Lung (tissue), 12 donors: ENCODE measurements around the gene PKIG. TPM values are rescaled to one million over a fixed set of nuclear protein-coding genes. Genes with fewer than 3 reads are reported as not detected.

Experiments used
- ATAC-seq: fragments of 200-7000 bp; cut with Tn5 transposase; one replicate; pipeline ENCODE4 v1.9.1; 2020; ENCODE audit warnings: moderate number of reproducible peaks; ENCODE audit not compliant: insufficient read depth, low FRiP score
- DNase-seq, 3 donors: peaks; one replicate each; pipeline ENCODE4 v3.0.0-alpha.2; 2013 to 2017
- H3K27ac ChIP-seq, 2 donors: one replicate each; pipeline ENCODE4 v1.5.1; 2013; ENCODE audit warnings: mild to moderate bottlenecking in 2 of 2, moderate library complexity in 2 of 2, control low read depth in 1 of 2, inconsistent platforms in 1 of 2, low read depth in 1 of 2, low read length in 1 of 2
- H3K27me3 ChIP-seq, 3 donors: one replicate each; pipeline ENCODE4 v1.5.1; 2013; ENCODE audit warnings: low read length in 2 of 3; ENCODE audit not compliant: control insufficient read depth in 3 of 3, insufficient read depth in 3 of 3
- H3K36me3 ChIP-seq, 4 donors: one replicate each; pipeline ENCODE4 v1.5.1; 2013; ENCODE audit warnings: low read length in 4 of 4, mild to moderate bottlenecking in 1 of 4, moderate library complexity in 1 of 4; ENCODE audit not compliant: control insufficient read depth in 4 of 4, insufficient read depth in 4 of 4
- H3K4me1 ChIP-seq, 5 donors: one replicate each; pipeline ENCODE4 v1.5.1; 2013; ENCODE audit warnings: low read length in 5 of 5, mild to moderate bottlenecking in 2 of 5, moderate library complexity in 1 of 5; ENCODE audit not compliant: control insufficient read depth in 5 of 5, insufficient read depth in 5 of 5
- H3K4me3 ChIP-seq: one replicate; pipeline ENCODE4 v1.5.1; 2013; ENCODE audit warnings: mild to moderate bottlenecking, control low read depth, moderate library complexity
- H3K9ac ChIP-seq, 2 donors: one replicate each; pipeline ENCODE4 v1.5.1; 2013; ENCODE audit warnings: low read length in 2 of 2, control low read depth in 1 of 2; ENCODE audit not compliant: insufficient read depth in 1 of 2
- H3K9me3 ChIP-seq, 4 donors: one replicate each; pipeline ENCODE4 v1.5.1; 2013; ENCODE audit warnings: low read length in 3 of 4, mild to moderate bottlenecking in 1 of 4, moderate library complexity in 1 of 4; ENCODE audit not compliant: control insufficient read depth in 4 of 4, insufficient read depth in 3 of 4
- CTCF ChIP-seq: IDR thresholded peaks from 2 replicates; pipeline ENCODE4 v1.5.1; 2012; ENCODE audit warnings: mild to moderate bottlenecking; ENCODE audit errors: control extremely low read depth, extremely low read depth
- WGBS, 2 donors: extraction: QIAGEN DNeasy Blood & Tissue Kit; methylation state at CpG; one replicate each; pipeline ENCODE4 v1.1.7; 2013; 5-methylcytosine and 5-hydroxymethylcytosine counted together
- polyA plus RNA-seq, 2 donors: library from polyadenylated mRNA; stranded (reverse); fragments of 200-250 nt; gene quantifications; one replicate each; pipeline ENCODE4 v1.2.1, GENCODE V29; 2013
- total RNA-seq, 2 donors: library from RNA; depleted of rRNA in 1 of 2; stranded (reverse); fragments of >200 nt in 1 of 2; gene quantifications; one replicate each; pipeline ENCODE4 v1.2.1, GENCODE V29; 2014 to 2021
- donor health status: control.
- donor health status: control.
- donor health status: Bipolar disorder and iron deficiency.
- donor health status: healthy.
- donor health status: DM: yes; HTN: yes; CAD: no.

The PKIG gene
- total and polyA plus RNA-seq, 4 donors, result 45.7 to 67.8 (median 63.0) TPM

- peaks cover 0 to 4% (median 0%) of the 10 kb centered on the region in 4 donors for H3K9me3 ChIP-seq
- TF ChIP-seq CTCF, result no peak
- H3K36me3 ChIP-seq, result peaks cover 0 to 34% (median 25%) of the 10 kb centered on the region in 4 donors
- no peak overlapping the region for H3K4me3 ChIP-seq
- no peak overlapping the region for H3K9ac ChIP-seq
- H3K27ac ChIP-seq, result no peak overlapping the region
- ATAC-seq (no peak), DNase-seq (no peak)
- 56 to 67% methylated on average over 14 of the region's 14 CpGs for WGBS, 2 donors
- H3K27me3 ChIP-seq, result no peaks in the 10 kb centered on the region
- H3K4me1 ChIP-seq, result peaks cover 0 to 17% (median 4%) of the 10 kb centered on the region in 5 donors
These were observed 35.9 kb downstream of the PKIG start for GRCh38 chr20:44618318-44618731.

DNA sequence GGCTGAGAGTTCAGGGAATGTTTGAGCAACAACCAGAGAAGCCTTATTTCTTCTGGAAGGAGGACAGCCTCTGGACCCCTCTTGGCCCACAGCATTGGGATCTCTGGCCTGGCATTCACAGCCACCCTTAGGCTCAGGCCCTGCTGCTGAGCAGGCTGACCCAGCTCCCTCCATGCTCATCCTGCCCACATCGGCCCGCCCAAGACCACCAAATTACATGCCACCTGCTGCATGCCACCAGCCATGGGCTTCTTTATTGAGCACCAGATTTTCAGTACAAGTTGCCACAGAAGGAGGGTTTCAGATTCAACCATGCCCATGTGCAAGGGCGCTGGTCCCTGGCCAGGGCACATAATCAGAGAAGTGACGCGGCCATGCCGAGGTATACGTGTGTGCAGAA lies 36.9 kb downstream of the PKIG start:
- peaks cover 0 to 27% (median 22%) of the 10 kb centered on the region in 4 donors for H3K36me3 ChIP-seq
- H3K4me3 ChIP-seq, result no peak overlapping the region
- 98 to 99% methylated on average over 7 of the region's 7 CpGs for WGBS, 2 donors
- peaks cover 0 to 17% (median 4%) of the 10 kb centered on the region in 5 donors for H3K4me1 ChIP-seq
- H3K9me3 ChIP-seq, result peaks cover 0 to 4% (median 0%) of the 10 kb centered on the region in 4 donors
- no peak overlapping the region for H3K27ac ChIP-seq
- no peak for TF ChIP-seq CTCF
- ATAC-seq (no peak), DNase-seq (no peak)
- H3K9ac ChIP-seq, result no peak overlapping the region
- no peaks in the 10 kb centered on the region for H3K27me3 ChIP-seq

GRCh38 chr20:44620030-44620429 lies 37.7 kb downstream of the PKIG start:
- Histone ChIP-seq H3K36me3 (peaks cover 0 to 24% (median 19%) of the 10 kb centered on the region in 4 donors), H3K4me3 (no peak overlapping the region), H3K9me3 (peaks cover 0 to 4% (median under 1%) of the 10 kb centered on the region in 4 donors), H3K27me3 (no peaks in the 10 kb centered on the region), H3K4me1 (peaks cover 0 to 11% (median 4%) of the 10 kb centered on the region in 5 donors), H3K27ac (no peak overlapping the region), H3K9ac (no peak overlapping the region)
- 98 to 99% methylated on average over 5 of the region's 5 CpGs for WGBS, 2 donors
- DNase-seq (no peak), ATAC-seq (no peak)
- no peak for TF ChIP-seq CTCF

GRCh38 chr20:44621325-44621724 lies 38.9 kb downstream of the PKIG start:
- ATAC-seq (no peak), DNase-seq (no peak)
- Histone ChIP-seq H3K36me3 (peaks cover 0 to 22% (median 13%) of the 10 kb centered on the region in 4 donors), H3K27ac (no peak overlapping the region), H3K4me1 (peaks cover 0 to 4% (median 0%) of the 10 kb centered on the region in 5 donors), H3K27me3 (no peaks in the 10 kb centered on the region), H3K4me3 (no peak overlapping the region), H3K9me3 (peaks cover 0 to 4% (median under 1%) of the 10 kb centered on the region in 4 donors), H3K9ac (no peak overlapping the region)
- TF ChIP-seq CTCF, result no peak
- 90 to 94% methylated on average over 5 of the region's 5 CpGs for WGBS, 2 donors
